ENCODE data around the gene TMA16. TPM values are rescaled to one million over a fixed set of nuclear protein-coding genes. Genes with fewer than 3 reads are reported as not detected.

TMA16 gene
- total RNA-seq, 1 donor from 2014 or later: 78.5 TPM

DNA sequence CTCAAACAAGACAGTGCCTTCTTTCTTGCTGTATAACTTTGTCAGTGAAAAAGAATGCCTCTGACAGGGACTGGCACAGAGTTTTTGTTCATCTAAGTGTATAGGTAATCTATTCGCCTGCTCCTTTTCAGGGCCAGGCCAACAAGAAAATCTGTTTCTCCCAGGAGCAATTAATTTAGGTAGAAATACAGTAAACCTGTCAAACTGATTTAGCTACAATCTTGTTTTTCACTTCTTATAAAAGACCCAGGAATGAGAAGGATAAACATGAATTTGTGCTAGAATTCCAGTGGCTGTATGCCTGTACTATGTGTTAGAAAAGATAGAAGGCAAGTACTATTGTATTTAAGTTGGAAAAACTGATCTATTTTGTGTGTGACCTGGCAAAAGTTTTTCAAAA is 6.1 kb downstream of the TMA16 start:
- Histone ChIP-seq H3K36me3 (no peaks in the 10 kb centered on the region), H2AFZ (replicated peaks) (no peak overlapping the region), H3K27me3 (no peaks in the 10 kb centered on the region), H3K4me3 (no peak overlapping the region), H3K27ac (no peak overlapping the region), H4K20me1 (ENCODE audit: low read depth) (peaks cover 27% of the 10 kb centered on the region), H3K4me1 (peaks cover 17% of the 10 kb centered on the region), H3K9ac (no peak overlapping the region), H3K79me2 (ENCODE audit: low read depth) (peaks cover 100% of the 10 kb centered on the region), H3K4me2 (no peak overlapping the region), H3F3A (ENCODE audit: low read depth) (no peaks in the 10 kb centered on the region), H3K9me3 (ENCODE audit: low read depth) (no peaks in the 10 kb centered on the region)
- H3K4me1 Mint-ChIP-seq: peaks cover 9% of the 10 kb centered on the region
- H3K4me3 Mint-ChIP-seq: no peak overlapping the region
- peaks cover 2% of the 10 kb centered on the region for H3K27me3 Mint-ChIP-seq (ENCODE audit: insufficient read depth, low read depth)
- no peak overlapping the region for H3K27ac Mint-ChIP-seq
- peak; percentile 16 for DNase-seq (ENCODE audit: low spot score)
- peaks cover 29% of the 10 kb centered on the region for H3K36me3 Mint-ChIP-seq
- peaks cover 10% of the 10 kb centered on the region for H3K9me3 Mint-ChIP-seq
- TF ChIP-seq CTCF (IDR thresholded peaks at IDR 0.05) (no peak), EZH2 (IDR thresholded peaks at IDR 0.05) (no peak), EZH2phosphoT487 (IDR thresholded peaks at IDR 0.05) (no peak)

GRCh38 chr4:163505374-163505773 is 10.9 kb downstream of the TMA16 start:
- Histone ChIP-seq H2AFZ (replicated peaks) (no peak overlapping the region), H3K27ac (no peak overlapping the region), H3K9me3 (ENCODE audit: low read depth) (no peaks in the 10 kb centered on the region), H3K4me1 (no peaks in the 10 kb centered on the region), H3K4me3 (no peak overlapping the region), H3K36me3 (peaks cover 12% of the 10 kb centered on the region), H4K20me1 (ENCODE audit: low read depth) (peaks cover 47% of the 10 kb centered on the region), H3K9ac (no peak overlapping the region), H3K27me3 (no peaks in the 10 kb centered on the region), H3F3A (ENCODE audit: low read depth) (no peaks in the 10 kb centered on the region), H3K4me2 (no peak overlapping the region), H3K79me2 (ENCODE audit: low read depth) (peaks cover 96% of the 10 kb centered on the region)
- no peak for DNase-seq (ENCODE audit: low spot score)
- Mint-ChIP-seq H3K9me3 (peaks cover 6% of the 10 kb centered on the region), H3K36me3 (peaks cover 19% of the 10 kb centered on the region), H3K4me1 (peaks cover 3% of the 10 kb centered on the region), H3K4me3 (no peak overlapping the region), H3K27me3 (ENCODE audit: insufficient read depth, low read depth) (peaks cover 2% of the 10 kb centered on the region), H3K27ac (no peak overlapping the region)
- no peak for TF ChIP-seq EZH2 (IDR thresholded peaks at IDR 0.05)
- no peak for TF ChIP-seq EZH2phosphoT487 (IDR thresholded peaks at IDR 0.05)
- no peak for TF ChIP-seq CTCF (IDR thresholded peaks at IDR 0.05)

DNA sequence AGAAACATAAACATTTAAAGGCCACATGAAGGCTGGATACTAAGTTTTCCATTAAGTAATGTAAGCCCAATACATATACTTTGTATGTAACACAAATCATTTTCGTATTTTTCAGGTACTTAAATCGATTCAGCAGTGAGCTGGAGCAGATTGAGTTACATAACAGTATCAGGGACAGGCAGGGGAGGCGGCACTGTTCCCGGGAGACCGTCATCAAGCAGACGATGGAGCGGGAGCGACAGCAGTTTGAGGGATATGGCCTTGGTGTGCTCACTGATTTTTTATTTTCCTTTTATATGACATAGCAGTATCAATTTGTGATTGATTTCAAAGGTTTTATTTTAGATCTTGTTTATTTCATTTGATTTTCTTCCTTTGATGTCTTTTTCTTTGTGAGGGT is 20.7 kb downstream of the TMA16 start:
- Mint-ChIP-seq H3K27me3 (ENCODE audit: insufficient read depth, low read depth) (peaks cover 3% of the 10 kb centered on the region), H3K36me3 (peaks cover 34% of the 10 kb centered on the region), H3K9me3 (no peaks in the 10 kb centered on the region), H3K4me3 (no peak overlapping the region), H3K4me1 (no peaks in the 10 kb centered on the region), H3K27ac (no peak overlapping the region)
- H3K79me2 ChIP-seq (ENCODE audit: low read depth): peaks cover 34% of the 10 kb centered on the region
- no peaks in the 10 kb centered on the region for H3K4me1 ChIP-seq
- no peak overlapping the region for H3K4me2 ChIP-seq
- no peak overlapping the region for H2AFZ ChIP-seq (replicated peaks)
- no peak for DNase-seq (ENCODE audit: low spot score)
- no peak overlapping the region for H3K27ac ChIP-seq
- no peak for TF ChIP-seq CTCF (IDR thresholded peaks at IDR 0.05)
- no peak for TF ChIP-seq EZH2phosphoT487 (IDR thresholded peaks at IDR 0.05)
- no peak for TF ChIP-seq EZH2 (IDR thresholded peaks at IDR 0.05)
- H3K9me3 ChIP-seq (ENCODE audit: low read depth): no peaks in the 10 kb centered on the region
- H3K4me3 ChIP-seq: no peak overlapping the region
- no peak overlapping the region for H3K9ac ChIP-seq
- no peaks in the 10 kb centered on the region for H3F3A ChIP-seq (ENCODE audit: low read depth)
- peaks cover 22% of the 10 kb centered on the region for H3K36me3 ChIP-seq
- no peaks in the 10 kb centered on the region for H3K27me3 ChIP-seq
- no peaks in the 10 kb centered on the region for H4K20me1 ChIP-seq (ENCODE audit: low read depth)

Data from neural progenitor cell (in vitro differentiated cells).